SK-N-SH treated with all-trans-retinoic acid at 6 μM for 48 hours (cell line): ENCODE results near the gene ATP11A.

Experiments used
- ATAC-seq: fragments of 200-7000 bp; cut with Tn5 transposase; 3 replicates; pipeline ENCODE4 v1.9.1; 2020; ENCODE audit warnings: mild to moderate bottlenecking, moderate library complexity
- ARNTL ChIP-seq: fragments of 450-650 bp; formaldehyde crosslinking; IDR thresholded peaks from 2 replicates; pipeline ENCODE4 v1.5.0; 2020; ENCODE audit warnings: low read depth, mild to moderate bottlenecking, moderate library complexity, borderline replicate concordance
- CREB5 ChIP-seq: fragments of 250-450 bp; sonication (Bioruptor Pico); IDR thresholded peaks from 2 replicates; pipeline ENCODE4 v1.5.1; 2020; ENCODE audit warnings: low read depth, mild to moderate bottlenecking, moderate library complexity
- CSDC2 ChIP-seq: fragments of 250-450 bp; sonication (Bioruptor Pico); IDR thresholded peaks from 2 replicates; pipeline ENCODE4 v1.5.0; 2020; ENCODE audit warnings: mild to moderate bottlenecking, moderate library complexity
- CSRNP3 ChIP-seq: fragments of 250-450 bp; sonication (Bioruptor Pico); IDR thresholded peaks from 2 replicates; pipeline ENCODE4 v1.5.1; 2021; ENCODE audit warnings: mild to moderate bottlenecking, moderate library complexity
- ISL1 ChIP-seq: fragments of 250-450 bp; sonication (Bioruptor Pico); IDR thresholded peaks from 2 replicates; pipeline ENCODE4 v2.1.2; 2022; ENCODE audit warnings: mild to moderate bottlenecking, moderate library complexity
- OSR1 ChIP-seq: fragments of 250-450 bp; sonication (Bioruptor Pico); IDR thresholded peaks from 2 replicates; pipeline ENCODE4 v1.8.0; 2022; ENCODE audit warnings: moderate library complexity, mild to moderate bottlenecking, inconsistent platforms
- PATZ1 ChIP-seq: fragments of 250-450 bp; sonication (Bioruptor Pico); IDR thresholded peaks from 2 replicates; pipeline ENCODE4 v1.8.0; 2020; ENCODE audit warnings: mild to moderate bottlenecking, moderate library complexity, borderline replicate concordance
- POU6F1 ChIP-seq: fragments of 250-450 bp; sonication (Bioruptor Pico); IDR thresholded peaks from 2 replicates; pipeline ENCODE4 v1.8.0; 2021; ENCODE audit warnings: low read depth, mild to moderate bottlenecking, moderate library complexity, borderline replicate concordance
- PPARA ChIP-seq: fragments of 250-450 bp; sonication (Bioruptor Pico); IDR thresholded peaks from 2 replicates; pipeline ENCODE4 v1.5.0; 2020; ENCODE audit warnings: mild to moderate bottlenecking, borderline replicate concordance
- RARB ChIP-seq: fragments of 250-450 bp; sonication (Bioruptor Pico); IDR thresholded peaks from 2 replicates; pipeline ENCODE4 v1.8.0; 2021; ENCODE audit warnings: mild to moderate bottlenecking, moderate library complexity
- SNAI2 ChIP-seq: fragments of 250-450 bp; sonication (Bioruptor Pico); IDR thresholded peaks from 2 replicates; pipeline ENCODE4 v1.5.0; 2020; ENCODE audit warnings: mild to moderate bottlenecking, moderate library complexity
- TCF4 ChIP-seq: fragments of 250-450 bp; sonication (Bioruptor Pico); IDR thresholded peaks from 2 replicates; pipeline ENCODE4 v1.8.0; 2021; ENCODE audit warnings: mild to moderate bottlenecking, moderate library complexity, borderline replicate concordance
- TOX ChIP-seq: fragments of 250-450 bp; sonication (Bioruptor Pico); IDR thresholded peaks from 2 replicates; pipeline ENCODE4 v1.8.0; 2021; ENCODE audit warnings: mild to moderate bottlenecking, moderate library complexity, borderline replicate concordance
- TSHZ2 ChIP-seq: fragments of 250-450 bp; sonication (Bioruptor Pico); IDR thresholded peaks from 2 replicates; pipeline ENCODE4 v1.5.0; 2020; ENCODE audit warnings: mild to moderate bottlenecking, moderate library complexity
- ZC3H10 ChIP-seq: fragments of 250-450 bp; sonication (Bioruptor Pico); IDR thresholded peaks from 2 replicates; pipeline ENCODE4 v1.5.1; 2021; ENCODE audit warnings: mild to moderate bottlenecking, moderate library complexity
- ZFP30 ChIP-seq: fragments of 450-650 bp; formaldehyde crosslinking; IDR thresholded peaks from 2 replicates; pipeline ENCODE4 v1.5.0; 2022; ENCODE audit warnings: mild to moderate bottlenecking, moderate library complexity
- ZNF70 ChIP-seq: fragments of 450-650 bp; formaldehyde crosslinking; IDR thresholded peaks from 2 replicates; pipeline ENCODE4 v1.5.0; 2020; ENCODE audit warnings: mild to moderate bottlenecking, moderate library complexity

The ATP11A gene

GRCh38 chr13:112716841-112717520 is 27.1 kb downstream of the ATP11A start:
- ATAC-seq, result no peak
- TF ChIP-seq PPARA, result no peak
- TF ChIP-seq TCF4, result no peak
- TF ChIP-seq POU6F1, result no peak
- no peak for TF ChIP-seq TSHZ2 (CRISPR knock-in tag)
- no peak for TF ChIP-seq ZNF70
- no peak for TF ChIP-seq TOX (CRISPR knock-in tag)
- no peak for TF ChIP-seq CREB5 (CRISPR knock-in tag)
- no peak for TF ChIP-seq PATZ1
- TF ChIP-seq RARB (CRISPR knock-in tag), result no peak
- TF ChIP-seq CSRNP3, result no peak
- no peak for TF ChIP-seq SNAI2 (CRISPR knock-in tag)
- TF ChIP-seq ZFP30, result no peak
- TF ChIP-seq CSDC2 (CRISPR knock-in tag), result no peak
- no peak for TF ChIP-seq ARNTL (CRISPR knock-in tag)
- no peak for TF ChIP-seq OSR1 (CRISPR knock-in tag)

GRCh38 chr13:112718318-112718717 is 28.5 kb downstream of the ATP11A start:
- no peak for ATAC-seq
- no peak for TF ChIP-seq PATZ1
- no peak for TF ChIP-seq ZNF70
- TF ChIP-seq CREB5 (CRISPR knock-in tag), result no peak
- TF ChIP-seq ZC3H10 (CRISPR knock-in tag), result no peak
- TF ChIP-seq TSHZ2 (CRISPR knock-in tag), result no peak
- TF ChIP-seq ISL1 (CRISPR knock-in tag), result no peak
